HG03378 (cell line): ENCODE results near the gene SMARCC2.
"Not testable (repeated sequence)": the region's sequence is repeated elsewhere in the genome, so short reads cannot be mapped to it uniquely, and the experiment has no call there.

Experiments
- ATAC-seq: cut with Tn5 transposase; IDR thresholded peaks from one replicate; pipeline ENCODE4 v1.9.1; 2021; ENCODE audit warnings: mild to moderate bottlenecking, moderate library complexity; ENCODE audit not compliant: unreplicated experiment

SMARCC2 gene

DNA sequence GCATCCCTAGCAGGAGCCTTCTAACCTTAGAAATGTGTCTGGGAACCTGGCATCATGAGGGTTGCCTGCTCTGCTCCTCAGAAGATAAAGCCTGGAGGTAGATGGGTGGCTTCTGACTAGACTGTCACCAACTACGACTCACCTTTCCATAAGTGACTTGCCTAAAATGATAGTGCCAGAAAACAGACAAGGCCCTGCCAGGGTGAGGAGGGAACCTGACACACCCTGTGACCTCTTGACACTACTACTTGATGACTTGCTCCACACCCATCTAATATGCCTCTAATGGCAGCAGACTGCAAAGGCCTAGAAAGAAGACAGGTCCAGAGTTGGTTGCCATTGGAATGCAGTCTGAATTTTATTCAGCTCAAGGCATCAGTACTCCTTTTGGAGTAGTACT, 23.1 kb upstream of the SMARCC2 start:
- no peak for ATAC-seq

DNA sequence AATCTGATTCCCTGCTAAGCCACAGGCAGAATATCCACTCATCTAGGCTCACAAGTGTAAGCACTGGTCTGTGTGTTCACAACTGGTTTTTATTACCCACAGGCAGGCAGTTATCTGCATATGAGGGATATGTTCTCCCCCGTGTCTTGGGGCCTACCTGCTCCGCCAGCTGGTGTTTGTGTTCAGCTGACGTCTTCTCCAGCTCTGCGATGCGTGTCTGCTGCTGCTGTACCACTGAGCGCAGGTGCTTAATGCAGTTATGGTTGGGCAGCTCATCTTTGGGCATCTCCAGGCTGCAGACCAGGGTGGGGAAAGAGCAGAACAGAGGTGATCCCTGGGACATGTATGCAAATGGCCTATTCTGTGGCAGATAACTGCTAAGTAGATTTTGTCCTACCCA, 18.7 kb upstream of the SMARCC2 start:
- no peak for ATAC-seq

DNA sequence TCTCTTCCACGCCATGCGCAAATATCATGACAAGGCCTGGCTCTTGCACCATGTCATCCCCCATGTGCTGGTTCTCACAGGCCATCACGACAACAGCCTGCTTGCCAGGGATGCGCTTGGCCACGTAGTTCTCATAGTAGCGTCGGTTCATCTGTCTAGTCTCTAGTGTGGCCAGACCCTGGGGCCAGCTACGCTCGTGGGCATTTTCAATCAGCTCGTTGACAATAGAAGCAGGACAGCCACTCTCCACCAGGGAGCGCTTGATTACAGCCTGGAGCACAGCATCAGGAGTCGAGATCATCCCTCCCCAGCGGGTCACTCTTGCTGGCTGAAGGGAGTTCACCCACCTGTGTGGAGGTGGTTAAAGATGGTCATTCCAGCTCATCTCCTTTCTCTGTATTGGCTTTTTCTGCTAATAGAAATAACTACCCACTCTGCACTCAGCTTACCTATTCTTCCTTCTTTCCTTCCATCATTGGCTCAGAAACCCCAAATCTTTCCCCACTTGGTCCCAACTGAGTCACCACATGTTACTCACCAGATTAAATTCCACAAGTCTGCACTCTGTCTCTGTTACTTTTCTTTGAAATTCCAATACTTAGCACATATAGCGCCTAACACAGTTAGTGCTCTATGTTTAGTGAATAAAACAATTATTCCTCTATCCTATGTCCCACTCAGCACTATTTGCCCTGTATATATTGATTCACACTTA, 17.3 kb upstream of the SMARCC2 start:
- no peak for ATAC-seq

DNA sequence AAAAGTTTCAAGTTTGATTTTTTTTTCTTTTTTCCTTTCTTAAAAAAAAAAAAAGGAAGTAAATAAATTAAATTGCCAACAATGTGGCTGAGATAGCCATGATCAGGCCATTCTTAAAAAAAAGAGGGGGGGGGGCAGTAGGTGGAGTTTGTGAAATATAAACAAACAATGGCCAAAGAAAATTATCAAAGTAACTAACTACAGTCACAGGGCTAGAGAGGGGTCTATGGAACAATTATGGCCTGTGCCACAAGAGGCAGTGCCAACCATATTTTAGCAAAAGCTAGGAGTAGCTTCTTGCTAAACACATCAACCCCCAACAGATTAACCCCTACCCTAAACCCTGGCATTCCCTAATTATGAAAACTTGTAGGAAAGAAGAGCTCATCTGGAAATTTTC, 16.2 kb upstream of the SMARCC2 start:
- no peak for ATAC-seq

DNA sequence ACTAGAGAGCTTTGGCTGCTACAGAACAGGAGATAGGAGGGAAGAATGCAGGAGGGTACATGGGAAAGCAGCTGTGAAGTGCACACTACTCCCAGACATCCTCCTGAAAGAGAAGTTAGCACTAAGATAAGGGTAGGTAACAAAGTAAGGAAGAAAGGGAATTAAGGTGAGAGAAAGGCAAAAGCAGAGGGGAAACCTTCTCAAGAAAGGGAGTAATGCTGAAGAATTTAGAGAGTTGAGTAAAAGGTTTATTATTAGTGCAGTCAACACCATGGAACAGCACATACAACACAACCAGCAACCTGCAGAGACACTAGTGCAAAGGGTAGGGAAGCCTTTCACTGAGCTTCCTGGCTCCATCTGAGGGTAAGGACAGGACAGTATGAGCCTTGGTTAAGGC, 15.0 kb upstream of the SMARCC2 start:
- no peak for ATAC-seq

DNA sequence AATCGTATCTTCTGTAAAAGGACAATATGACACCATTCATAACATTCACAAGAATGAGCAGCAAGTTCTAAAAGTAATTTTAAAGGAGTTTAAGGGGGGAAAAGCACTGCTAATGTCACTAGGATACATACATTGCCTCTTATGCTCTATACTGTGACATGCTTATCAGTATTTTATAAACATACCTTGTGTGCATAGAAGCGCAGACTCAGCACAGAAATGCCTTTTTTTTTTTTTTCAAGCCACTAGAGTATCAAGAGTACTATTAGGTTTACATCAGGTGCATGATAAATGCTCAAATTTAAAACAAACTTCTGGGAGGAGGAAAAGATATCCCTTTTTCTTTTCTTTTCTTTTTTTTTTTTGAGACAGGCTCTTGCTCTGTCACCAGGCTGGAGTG, 13.6 kb upstream of the SMARCC2 start:
- ATAC-seq: no peak

DNA sequence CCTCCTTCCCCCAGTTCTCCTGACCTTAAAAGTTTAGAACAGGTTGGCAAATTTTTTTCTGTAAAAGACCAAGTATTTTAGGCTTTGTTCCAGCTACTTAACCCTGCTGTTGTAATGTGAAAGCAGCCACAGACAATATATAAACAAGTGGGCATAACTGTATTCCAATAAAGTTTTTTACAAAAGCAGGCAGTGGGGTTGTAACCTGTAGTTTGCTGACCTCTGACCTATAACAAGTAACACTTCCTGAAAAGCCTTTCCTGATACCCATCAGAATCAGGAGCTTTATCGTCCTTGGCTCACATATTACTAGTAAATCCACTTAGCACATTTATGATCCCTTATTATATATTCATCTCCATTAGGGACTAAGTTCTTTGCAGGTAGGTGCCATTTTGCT, 13.1 kb upstream of the SMARCC2 start:
- no peak for ATAC-seq

DNA sequence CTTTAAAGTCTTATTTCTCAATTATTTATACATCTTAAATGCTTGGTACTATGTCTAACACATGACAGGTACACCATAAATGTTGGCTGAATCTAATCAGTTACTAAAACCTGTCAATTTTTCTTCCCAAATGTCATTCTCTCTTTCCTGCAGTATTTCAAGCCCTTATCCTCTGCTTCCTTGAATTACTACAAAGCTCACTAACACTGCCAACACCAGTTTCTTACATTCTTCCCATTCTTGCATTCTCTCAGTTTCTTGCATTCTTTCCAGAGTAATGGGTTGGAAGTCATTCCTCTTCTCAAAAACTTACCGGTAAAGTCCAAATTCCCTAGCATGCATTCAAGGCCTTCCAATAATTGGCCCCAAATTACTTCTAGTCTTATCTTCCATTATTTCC, 9.6 kb upstream of the SMARCC2 start:
- no peak for ATAC-seq

DNA sequence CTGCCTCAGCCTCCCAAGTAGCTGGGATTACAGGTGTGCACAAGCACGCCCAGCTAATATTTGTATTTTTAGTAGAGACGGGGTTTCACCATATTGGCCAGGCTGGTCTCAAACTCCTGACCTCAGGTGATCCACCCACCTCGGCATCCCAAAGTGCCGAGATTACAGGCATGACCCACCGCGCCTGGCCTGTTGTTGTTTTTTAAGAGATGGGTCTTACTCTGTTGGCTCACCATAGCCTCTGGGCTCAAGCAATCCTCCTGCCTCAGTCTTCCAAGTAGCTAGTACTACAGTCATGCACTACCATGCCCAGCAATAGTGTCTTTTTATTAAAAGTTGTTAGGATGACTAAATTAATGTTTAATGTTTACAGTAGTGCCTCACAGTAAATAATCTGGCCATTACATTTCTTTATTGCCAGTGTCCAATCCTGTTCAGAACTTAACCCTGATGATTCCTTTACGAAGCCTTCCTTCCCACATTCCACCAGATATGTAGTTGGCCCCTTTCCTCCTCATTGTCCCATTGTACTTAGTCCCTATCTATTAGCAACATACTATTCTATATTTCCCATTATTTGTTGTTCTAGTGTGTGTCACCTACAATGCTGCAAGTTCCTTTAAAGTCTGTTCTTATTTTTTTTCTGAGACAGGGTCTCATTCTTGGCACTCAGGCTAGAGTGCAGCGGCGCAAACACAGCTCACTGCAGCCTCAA, 8.8 kb upstream of the SMARCC2 start:
- ATAC-seq: no peak

DNA sequence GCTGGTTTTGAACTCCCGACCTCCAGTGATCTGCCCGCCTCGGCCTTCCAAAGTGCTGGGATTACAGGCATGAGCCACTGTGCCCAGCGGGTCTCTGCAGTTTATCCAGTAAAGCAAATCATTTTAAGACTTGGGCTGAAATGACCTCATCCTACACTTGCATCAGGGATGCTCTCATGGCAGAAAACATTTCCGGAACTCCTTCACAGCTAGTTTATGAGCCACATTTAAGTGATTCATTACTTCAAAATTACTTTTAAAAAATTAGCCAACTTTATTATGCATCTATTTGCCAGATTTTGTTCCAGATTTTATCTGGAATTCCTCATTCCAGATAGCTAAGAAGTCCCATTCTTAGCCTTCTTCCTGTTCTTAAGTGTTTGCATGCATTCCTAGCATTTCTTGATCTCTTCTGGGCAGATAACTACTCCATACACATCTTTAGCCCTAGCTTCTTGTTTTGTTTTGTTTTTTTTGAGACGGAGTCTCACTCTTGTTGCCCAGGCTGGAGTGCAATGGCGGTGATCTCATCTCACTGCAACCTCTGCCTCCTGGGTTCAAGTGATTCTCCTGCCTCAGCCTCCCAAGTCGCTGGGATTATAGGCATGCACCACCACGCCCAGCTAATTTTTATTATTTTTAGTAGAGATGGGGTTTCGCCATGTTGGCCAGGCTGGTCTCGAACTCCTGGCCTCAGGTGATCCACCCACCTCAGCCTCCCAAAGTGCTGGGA, 7.7 kb upstream of the SMARCC2 start:
- ATAC-seq: not testable (repeated sequence)

DNA sequence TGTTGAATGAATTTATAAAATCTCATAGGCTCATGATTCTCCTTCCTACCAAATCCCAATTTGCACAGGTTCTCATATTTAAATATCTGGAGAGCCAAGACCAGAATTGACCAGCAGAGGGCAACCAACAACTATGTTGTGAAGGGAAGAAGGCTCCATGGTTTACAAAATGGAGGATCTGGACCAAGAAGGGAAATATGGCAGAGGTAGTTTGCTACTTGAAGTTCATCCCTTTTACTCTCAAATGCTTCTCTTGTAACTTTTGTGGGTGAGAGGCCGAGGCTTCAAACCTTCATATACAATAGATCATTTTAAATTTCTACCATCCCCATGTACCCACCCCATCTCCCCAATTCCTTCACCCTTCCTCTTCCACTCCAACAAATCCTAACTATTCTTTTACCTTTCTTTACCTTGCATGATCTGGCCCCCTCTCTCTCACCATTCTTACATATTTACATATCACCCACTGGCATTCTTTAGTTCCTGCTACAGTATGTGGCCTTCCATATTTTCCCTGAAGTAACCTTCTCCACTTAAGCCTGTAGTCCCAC, 3.8 kb upstream of the SMARCC2 start:
- no peak for ATAC-seq

DNA sequence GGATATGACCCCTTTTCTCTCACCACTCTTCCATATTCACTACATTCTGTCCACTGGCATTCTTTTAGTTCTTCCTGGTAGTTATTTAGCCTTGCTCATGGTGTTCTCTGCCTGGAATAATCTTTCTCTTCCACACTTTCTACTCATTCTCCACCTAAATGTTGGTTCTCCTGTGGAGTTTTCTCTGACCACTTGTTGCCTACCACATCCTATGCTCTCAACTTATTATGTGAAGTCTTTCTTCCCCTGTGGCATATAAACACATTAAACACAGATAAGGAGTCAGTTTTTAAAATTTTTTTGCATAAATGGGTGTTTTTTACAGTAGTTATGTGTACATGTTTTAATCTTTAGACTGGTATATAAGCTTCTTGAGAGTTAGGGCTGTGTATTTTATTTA, 3.3 kb upstream of the SMARCC2 start:
- no peak for ATAC-seq

DNA sequence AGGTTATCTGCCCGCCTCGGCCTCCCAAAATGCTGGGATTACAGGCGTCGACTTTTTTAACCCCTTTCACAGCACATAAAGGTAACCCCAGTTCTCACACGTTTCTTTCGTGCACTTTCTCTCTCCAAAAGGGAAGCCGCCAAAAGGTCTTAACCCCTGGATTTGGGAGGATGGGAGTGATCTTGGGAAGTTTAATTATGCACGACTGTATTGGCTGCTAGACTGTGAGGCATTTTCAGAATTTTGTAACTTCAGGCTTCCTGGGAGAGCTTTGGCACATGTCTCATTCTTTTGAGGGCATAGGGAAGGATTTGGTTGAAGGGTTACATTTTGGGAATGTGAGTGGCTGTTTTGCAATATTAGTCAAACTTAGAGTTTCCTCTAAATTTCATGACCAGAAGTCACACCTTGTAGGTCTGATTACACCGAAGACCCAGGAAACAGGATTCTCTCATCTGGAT, 1.4 kb upstream of the SMARCC2 start:
- no peak for ATAC-seq

DNA sequence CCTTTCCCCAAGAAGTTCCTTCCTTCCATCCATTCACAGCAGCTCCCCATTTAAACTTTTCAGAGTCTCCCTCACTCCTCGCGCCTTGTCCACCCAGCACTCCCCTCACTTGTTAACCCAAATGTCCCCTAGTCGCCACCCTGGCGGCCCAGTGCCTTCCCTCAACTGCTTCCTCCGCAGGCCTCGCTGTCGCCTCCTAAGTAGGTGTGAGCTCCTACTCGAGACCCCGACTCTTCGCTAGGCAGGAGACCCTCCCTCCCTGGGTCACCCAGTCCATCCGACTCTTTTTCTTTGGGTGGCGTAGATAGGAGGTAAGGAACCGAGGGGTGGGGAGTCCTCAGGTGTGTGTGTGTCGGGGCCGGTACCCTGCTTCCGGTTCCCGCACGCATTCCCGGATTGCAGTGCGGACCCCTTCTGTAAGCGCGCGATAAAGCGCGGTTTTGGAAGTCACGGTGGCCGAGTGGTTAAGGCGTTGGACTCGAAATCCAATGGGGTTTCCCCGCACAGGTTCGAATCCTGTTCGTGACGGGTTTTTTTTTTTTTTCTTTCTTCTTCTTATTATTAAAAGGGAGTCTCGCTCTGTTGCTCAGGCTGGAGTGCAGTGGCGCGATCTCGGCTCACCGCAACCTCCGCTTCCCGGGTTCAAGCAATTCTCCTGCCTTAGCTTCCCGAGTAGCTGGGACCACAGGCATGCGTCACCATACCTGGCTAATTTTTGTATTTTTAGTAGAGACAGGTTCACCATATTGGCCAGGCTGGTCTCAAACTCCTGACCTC, 823 bp upstream of the SMARCC2 start:
- ATAC-seq: peak; percentile 40

DNA sequence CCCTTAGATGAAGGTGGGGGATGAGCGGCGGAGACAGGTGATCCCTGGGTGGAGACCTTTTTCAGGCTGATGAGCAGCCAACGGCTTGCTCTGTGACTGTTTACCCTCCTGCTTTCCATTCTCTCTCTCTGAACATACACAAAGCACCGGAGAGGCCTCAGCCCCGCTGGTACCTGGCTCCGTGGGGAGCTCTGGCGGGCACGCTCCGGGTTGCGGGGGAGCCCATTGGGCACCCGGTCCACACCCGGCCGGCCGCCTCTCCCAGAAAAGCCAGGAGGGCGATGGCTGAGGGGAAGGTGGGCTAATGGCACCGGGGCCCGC, 545 bp downstream of the SMARCC2 start:
- no peak for ATAC-seq

DNA sequence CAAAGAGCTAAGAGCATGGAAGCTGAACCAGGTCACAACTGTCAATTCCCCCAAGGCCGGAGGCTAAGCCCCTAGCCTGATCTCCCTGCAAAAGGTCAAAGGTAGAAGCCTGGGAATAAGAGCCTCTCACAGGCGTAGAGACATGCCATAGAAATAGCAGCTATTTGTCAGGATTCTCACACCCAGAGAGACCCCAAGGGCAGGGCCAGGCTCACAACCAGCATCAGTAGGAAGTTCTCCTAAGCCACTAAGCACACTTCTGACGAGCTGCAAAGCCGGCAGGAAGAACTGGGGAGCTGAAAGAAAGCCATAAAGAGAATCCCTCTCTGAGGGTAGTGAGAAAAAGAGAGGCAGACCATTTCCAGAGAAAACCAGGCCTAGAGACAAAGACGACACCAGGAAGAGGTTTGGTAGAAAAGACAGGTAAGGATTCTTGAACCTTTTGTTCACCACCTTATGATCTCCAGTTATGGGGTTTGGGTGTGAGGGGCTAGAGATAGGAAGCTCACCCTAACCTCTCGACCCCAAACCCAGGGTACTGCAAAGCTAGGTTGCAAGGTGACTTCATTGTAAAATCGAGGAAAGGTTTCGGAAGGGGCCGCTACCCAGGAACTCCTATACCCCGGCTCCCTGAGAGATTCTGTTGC, 1.0 kb downstream of the SMARCC2 start:
- no peak for ATAC-seq

DNA sequence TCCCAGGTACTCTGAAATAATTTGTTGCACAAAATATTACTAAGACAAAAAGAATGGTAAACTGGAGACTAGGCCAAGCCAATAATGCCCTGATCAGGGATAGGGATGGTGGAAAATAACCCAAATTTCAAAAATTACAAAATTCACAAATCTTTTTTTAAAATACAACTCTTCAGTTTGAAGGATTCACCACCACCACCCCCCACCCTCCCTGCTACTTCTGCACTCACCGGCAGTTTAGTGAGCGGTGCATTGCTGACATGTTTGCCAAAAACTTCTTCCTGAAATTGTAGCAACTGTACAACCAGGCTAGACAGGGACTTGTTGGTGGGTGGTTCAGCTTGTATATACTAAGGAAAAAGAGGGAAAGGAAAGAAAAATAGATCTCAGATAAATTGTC, 2.3 kb downstream of the SMARCC2 start:
- ATAC-seq: no peak

DNA sequence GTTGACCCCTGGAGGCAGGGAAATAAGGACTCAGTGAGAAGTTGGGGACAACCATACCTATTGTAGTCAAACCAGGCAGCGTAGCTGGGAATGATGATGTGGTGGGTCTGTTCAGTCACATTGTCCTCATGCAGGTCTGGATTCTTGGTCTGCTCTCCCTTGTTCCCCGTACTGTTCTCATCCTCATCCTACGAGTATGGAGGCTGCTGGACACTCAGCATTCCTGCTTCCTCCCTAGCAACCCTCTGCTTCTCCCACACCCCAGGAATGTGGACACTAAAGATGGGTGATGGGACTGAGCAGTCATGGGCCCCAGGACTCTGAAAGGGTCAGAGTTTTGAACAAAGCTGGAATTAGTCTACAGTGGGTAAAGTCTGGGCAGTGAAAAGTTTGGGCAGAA, 10.9 kb downstream of the SMARCC2 start:
- no peak for ATAC-seq

DNA sequence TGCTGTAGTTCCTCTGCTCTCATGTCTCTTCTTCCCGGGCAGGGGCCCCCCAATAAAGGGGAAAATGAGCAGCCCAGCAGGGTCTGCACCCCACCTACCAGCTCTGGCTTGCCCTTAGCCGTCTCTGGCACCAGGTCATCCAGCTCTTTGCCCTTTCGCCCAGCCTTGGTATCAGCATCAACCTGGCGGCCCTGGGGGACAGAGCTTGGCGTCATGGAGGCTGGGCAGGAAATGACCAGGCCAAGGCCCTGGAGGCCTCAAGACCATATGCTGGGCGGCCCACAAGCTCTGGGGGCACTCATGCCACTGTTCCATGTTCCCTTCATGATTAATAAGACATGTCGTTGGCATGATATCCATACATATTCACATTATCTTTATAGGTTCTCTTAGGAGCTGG, 16.4 kb downstream of the SMARCC2 start:
- ATAC-seq: no peak

DNA sequence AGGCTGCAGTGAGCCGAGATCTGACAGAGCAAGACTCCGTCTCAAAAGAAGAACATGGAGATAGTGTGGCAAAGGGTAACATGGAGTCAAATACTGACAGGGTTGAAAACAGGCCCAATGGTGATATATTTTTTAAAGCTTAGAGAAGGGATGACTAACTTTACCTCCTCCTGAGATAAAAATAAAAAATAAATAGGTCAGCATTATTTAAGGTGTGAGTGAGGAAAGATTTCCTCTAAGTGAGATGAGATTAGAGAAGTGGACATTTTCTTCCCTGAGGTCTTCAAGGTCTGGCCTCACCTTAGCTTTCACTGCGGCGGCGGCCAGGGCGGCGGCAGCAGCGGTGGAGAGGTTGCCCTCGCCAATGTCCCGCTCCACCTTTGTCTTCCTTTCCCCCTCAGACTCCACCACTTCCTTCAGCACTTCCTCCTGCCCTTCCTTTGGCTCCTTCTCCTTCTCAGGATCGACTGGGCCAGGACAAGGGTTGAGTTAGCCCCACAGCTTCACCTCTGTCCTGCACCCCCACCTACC, 20.0 kb downstream of the SMARCC2 start:
- ATAC-seq: no peak
